Fibroblast of villous mesenchyme (primary cell): ENCODE results near the gene ABL1. TPM values are rescaled to one million over a fixed set of nuclear protein-coding genes. Genes with fewer than 3 reads are reported as not detected.
A peak's percentile ranks its signal among the peaks of the same experiment; 100 is the strongest.

ENCODE experiments used
- DNase-seq: peaks from one replicate; pipeline ENCODE4 v3.0.0-alpha.2; 2010; ENCODE audit warnings: low read depth
- H3K4me3 ChIP-seq: 2 replicates; pipeline ENCODE4 v1.5.1; 2011; ENCODE audit warnings: low read depth, mild to moderate bottlenecking, low read length
- total RNA-seq: library from RNA; depleted of rRNA; stranded (reverse); fragments of >200 nt; gene quantifications from 2 replicates; pipeline ENCODE4 v1.2.3, GENCODE V29; 2012
- TF ChIP-seq, protein P1 (sequence below): IDR thresholded peaks from 2 replicates; pipeline ENCODE4 v1.5.1; 2012; ENCODE audit warnings: low read depth, mild to moderate bottlenecking, low read length; ENCODE audit not compliant: insufficient read depth

Gene ABL1
- total RNA-seq, 1 donor: 57.4 TPM

DNA sequence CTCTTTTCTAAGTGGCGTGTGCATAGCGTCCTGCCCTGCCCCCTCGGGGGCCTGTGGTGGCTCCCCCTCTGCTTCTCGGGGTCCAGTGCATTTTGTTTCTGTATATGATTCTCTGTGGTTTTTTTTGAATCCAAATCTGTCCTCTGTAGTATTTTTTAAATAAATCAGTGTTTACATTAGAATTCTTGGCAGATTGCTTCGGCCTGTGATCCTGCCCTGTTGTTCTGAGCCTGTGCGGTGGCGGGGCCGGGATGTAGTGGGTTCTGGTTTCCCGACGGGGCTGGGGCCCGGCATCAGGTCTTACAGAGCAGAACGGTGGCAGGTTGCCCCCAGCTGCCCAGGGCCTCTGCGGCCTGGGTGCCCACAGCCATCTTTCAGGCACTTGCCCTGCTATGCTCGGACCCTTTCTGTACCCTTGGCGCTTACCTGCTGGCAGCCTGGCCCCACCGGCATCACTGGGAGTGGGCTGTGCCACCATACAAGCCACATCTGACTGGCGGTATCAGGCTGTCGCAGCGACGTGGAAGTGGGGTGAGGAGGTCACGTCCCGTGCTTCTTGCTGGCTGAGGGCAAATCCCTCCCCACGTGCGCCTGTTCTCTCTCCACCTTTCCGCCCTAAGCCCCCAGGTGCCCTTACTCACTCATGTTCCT lies 52.6 kb downstream of the ABL1 start:
- no peak for DNase-seq
- H3K4me3 ChIP-seq: no peak overlapping the region
- TF ChIP-seq, protein P1, sequence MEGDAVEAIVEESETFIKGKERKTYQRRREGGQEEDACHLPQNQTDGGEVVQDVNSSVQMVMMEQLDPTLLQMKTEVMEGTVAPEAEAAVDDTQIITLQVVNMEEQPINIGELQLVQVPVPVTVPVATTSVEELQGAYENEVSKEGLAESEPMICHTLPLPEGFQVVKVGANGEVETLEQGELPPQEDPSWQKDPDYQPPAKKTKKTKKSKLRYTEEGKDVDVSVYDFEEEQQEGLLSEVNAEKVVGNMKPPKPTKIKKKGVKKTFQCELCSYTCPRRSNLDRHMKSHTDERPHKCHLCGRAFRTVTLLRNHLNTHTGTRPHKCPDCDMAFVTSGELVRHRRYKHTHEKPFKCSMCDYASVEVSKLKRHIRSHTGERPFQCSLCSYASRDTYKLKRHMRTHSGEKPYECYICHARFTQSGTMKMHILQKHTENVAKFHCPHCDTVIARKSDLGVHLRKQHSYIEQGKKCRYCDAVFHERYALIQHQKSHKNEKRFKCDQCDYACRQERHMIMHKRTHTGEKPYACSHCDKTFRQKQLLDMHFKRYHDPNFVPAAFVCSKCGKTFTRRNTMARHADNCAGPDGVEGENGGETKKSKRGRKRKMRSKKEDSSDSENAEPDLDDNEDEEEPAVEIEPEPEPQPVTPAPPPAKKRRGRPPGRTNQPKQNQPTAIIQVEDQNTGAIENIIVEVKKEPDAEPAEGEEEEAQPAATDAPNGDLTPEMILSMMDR: no peak

- no peak overlapping the region for H3K4me3 ChIP-seq
- DNase-seq: no peak
- TF ChIP-seq, protein P1: no peak
Measured at GRCh38 chr9:130888146-130888885, 53.3 kb downstream of the ABL1 start.

DNA sequence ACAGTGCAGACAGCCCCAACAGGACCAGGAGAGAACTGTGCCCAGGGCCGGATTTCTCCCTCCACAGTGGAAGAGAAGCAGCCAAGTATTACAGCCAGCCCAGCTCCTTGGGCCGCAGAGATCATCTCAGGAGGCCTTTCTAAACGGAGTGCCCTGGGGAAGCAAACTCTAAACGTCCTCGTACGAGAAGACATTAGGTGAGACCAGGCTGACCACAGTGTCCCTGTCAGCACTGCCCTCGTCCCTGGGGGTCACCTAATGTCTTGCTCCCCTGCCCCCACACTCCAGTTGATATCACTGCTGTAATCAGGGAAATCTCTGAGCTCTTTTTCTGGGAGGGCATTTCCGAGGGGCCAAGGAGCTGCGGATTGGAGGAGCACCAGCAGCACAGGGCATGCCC lies 55.1 kb downstream of the ABL1 start:
- H3K4me3 ChIP-seq: no peak overlapping the region
- TF ChIP-seq, protein P1: no peak
- no peak for DNase-seq

- DNase-seq: no peak
- TF ChIP-seq, protein P1: no peak
- no peak overlapping the region for H3K4me3 ChIP-seq
Measured at GRCh38 chr9:130890870-130891687, 56.0 kb downstream of the ABL1 start.

- peak; percentile 7 for DNase-seq
- H3K4me3 ChIP-seq: no peak overlapping the region
- TF ChIP-seq, protein P1: no peak
Measured at GRCh38 chr9:130891688-130892476, 56.8 kb downstream of the ABL1 start.
